Measurements from ENCODE around the gene TMEM254.
A peak's percentile ranks its signal among the peaks of the same experiment; 100 is the strongest.
"Not testable (repeated sequence)": the region's sequence is repeated elsewhere in the genome, so short reads cannot be mapped to it uniquely, and the experiment has no call there.

The TMEM254 gene, protein sequence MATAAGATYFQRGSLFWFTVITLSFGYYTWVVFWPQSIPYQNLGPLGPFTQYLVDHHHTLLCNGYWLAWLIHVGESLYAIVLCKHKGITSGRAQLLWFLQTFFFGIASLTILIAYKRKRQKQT

DNA sequence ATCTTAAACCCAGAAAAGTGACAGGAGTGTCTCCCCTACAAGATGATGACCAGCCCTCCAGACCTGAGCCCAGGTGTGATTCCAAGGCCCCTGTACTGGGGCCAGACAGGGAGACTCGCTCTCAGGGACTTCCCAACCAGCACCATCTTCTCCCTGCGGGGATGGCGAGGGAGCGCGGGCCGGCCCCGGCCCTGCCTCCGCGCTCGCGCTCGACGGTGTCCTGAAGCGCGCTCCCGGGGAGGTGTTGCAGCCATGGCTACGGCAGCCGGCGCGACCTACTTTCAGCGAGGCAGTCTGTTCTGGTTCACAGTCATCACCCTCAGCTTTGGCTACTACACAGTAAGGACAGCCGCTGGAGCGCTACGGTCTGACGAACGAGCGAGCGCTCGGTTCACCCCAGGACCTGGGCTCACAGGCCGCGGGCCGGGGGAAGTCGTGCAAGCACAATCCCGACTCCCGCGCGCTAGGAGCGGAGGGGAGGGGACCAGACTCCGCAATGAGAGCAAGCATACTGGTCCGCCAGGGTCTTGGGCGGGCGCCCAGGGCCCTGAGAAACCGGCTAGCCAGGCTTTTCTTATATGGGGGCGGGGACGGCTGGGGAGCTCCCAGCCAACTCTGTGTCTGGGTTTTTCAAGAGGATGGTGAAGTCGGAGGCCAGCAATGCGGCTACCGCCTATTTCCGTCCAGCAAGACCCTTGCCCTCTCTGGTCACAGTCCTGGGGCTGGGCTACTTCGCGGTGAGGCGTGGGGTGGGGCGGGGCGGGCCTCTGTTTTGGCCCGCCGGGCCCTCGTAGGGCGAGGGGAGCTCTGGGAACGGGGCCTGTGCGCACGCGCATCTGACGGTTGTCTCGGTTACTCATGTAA, at the start of gene TMEM254:
Gene TMEM254 (plus strand): TSS at position 218 of the 864 bp plus-strand sequence. CDS start 35 bp downstream, at position 253.
- peak; percentile 70 to 85 for DNase-seq (ENCODE audit: extremely low read depth in 1 of 2, low read depth in 1 of 2)

DNA sequence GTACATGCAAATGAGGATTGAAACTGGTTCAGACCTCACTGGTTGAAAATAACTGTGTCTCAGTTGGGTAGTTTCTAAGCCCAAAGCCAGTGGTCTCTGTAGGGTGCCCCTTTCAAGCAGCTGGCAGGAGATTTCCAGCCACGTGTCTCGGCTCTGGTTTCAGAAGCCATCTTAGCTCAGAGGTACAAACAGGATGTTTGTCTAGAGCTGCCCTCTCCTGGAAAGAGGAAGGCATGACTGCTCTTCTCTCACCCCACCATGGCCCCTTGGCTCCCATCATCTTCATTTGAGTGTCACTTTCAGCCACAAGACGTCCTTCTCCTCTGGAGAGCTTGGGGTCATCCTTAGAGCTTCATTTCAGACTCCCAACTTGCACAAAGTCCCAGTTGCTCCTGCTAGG, 49.3 kb upstream of the TMEM254 start:
- DNase-seq (ENCODE audit: extremely low read depth in 1 of 2, low read depth in 1 of 2), result not testable (repeated sequence)

DNA sequence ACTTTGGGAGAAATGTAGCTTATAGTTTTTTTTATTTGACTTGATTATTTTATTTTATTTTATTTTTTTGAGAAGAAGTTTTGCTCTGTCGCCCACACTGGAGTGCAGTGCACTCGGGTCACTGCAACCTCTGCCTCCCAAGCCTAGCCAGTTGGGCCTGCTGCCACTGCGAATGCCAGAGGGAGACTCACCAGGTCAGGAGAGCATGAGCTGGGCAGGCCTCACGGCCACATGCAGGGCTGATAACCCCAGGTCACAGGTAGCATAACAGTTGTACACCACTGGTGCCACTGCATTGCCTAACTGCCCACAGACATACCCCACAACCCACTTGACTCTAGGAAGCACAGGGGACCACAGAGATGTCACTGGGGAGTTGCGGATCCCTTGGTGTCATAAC, 48.6 kb upstream of the TMEM254 start:
- not testable (repeated sequence) for DNase-seq (ENCODE audit: extremely low read depth in 1 of 2, low read depth in 1 of 2)

DNA sequence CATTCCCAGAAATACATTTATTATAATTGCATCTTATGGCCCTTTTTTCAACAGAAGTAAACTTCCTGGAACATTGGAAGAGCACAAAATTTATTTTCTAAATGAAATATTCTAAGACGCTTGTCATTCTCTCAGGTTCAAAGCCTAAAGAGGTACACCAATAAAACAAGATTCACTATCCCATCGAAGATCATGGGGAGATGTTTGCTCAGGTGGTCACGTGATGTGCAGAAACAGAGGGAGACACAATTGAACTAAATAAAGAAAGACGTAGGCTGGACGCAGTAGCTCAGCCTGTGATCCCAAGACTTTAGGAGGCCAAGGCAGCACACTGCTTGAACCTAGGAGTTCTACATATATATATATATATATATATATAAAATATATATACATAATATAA, 46.0 kb upstream of the TMEM254 start:
- no peak for DNase-seq (ENCODE audit: extremely low read depth in 1 of 2, low read depth in 1 of 2)

DNA sequence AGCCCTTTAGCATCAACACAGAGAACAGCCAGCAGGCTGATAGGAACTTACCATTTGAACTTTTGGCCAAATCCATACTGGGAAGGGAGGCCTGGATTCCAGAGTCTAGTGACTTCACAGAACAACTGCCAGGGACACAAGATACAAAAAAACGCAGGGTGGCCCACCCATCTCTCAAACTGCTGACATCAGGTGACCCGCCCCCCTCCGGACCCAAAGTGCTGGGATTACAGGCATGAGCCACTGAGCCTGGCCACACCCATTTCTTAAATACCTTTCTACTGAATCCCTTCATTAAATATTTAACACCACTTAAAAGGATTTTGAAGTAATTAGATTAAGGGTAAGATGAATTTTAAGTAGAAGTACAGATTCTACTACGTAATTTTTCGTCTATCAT, 43.7 kb upstream of the TMEM254 start:
- not testable (repeated sequence) for DNase-seq (ENCODE audit: extremely low read depth in 1 of 2, low read depth in 1 of 2)

DNA sequence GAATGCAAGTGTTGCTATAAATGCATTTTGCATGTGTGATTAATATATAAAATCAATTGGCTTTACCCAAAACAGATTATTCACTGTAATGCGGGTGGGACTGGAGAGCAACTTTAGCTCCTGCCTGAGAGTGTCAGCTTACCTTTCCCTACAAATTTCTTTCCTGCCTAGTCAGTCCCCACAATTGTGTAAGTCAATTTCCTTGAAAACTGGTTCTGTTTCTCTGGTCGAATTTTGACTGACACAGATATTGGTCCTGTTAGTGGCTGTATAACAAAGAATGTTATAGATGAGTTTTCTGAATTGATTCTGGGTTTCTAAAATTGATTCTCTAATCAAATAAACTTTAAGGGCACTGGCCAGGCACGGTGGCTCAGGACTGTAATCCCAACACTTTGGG, 43.0 kb upstream of the TMEM254 start:
- not testable (repeated sequence) for DNase-seq (ENCODE audit: extremely low read depth in 1 of 2, low read depth in 1 of 2)

DNA sequence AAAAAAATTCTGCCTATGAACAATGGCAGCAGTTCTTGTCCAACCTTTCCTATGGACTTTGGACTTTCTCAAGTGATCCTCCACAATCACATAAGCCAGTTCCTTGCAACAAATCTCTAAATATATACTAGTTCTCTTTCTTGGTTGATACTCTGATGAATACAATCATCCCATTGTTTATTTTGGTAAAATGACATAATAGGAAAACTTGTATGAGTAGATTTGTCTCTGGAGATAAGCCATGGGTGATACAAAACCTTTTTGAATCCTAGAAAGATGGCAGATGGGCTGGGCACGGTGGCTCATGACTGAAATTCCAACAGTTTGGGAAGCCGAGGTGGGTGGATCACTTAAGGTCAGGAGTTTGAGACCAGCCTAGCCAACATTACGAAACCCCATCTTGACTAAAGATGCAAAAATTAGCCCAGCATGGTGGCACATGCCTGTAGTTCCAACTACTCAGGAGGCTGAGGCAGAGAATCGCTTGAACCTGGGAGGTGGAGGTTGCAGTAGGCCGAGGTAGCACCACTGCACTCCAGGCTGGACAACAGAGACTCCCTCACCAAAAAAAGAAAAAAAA, 41.5 kb upstream of the TMEM254 start:
- not testable (repeated sequence) for DNase-seq (ENCODE audit: extremely low read depth in 1 of 2, low read depth in 1 of 2)

DNA sequence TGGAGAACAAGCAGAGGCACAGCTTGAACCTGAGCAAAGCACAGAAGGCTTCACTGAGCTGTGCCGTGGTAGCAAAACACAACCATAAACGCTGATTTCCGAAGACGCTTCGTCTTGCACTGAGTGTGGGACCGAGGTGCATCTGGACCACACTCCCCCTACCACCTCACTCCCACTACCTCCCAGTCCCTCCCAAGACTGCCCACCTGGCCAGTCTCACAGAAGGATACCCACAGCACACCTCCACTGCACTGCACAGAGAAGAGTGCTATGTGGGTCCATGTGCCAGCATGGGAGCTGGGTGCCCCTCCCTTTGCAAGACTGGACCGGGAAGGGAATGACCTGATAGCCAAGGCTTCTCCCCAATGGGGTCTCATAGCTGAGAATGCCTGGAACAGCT, 40.2 kb upstream of the TMEM254 start:
- DNase-seq (ENCODE audit: extremely low read depth in 1 of 2, low read depth in 1 of 2), result not testable (repeated sequence)

DNA sequence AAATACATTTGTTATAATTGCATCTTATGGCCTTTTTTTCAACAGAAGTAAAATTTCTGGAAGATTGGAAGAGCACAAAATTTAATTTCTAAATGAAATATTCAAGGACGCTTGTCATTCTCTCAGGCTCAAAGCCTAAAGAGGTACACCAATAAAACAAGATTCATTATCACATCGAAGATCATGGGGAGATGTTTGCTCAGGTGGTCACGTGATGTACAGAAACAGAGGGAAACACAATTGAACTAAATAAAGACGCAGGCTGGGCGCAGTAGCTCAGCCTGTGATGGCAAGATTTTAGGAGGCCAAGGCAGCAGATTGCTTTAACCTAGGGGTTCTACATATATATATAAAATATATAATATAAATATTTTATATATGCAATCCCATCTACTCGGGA, 37.3 kb upstream of the TMEM254 start:
- DNase-seq (ENCODE audit: extremely low read depth in 1 of 2, low read depth in 1 of 2), result no peak

DNA sequence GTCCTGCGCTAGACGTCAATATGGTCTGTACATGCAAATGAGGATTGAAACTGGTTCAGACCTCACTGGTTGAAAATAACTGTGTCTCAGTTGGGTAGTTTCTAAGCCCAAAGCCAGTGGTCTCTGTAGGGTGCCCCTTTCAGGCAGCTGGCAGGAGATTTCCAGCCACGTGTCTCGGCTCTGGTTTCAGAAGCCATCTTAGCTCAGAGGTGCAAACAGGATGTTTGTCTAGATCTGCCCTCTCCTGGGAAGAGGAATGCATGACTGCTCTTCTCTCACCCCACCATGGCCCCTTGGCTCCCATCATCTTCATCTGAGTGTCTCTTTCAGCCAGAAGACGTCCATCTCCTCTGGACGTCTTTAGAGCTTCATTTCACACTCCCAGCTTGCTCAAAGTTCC, 33.5 kb upstream of the TMEM254 start:
- DNase-seq (ENCODE audit: extremely low read depth in 1 of 2, low read depth in 1 of 2), result not testable (repeated sequence)

DNA sequence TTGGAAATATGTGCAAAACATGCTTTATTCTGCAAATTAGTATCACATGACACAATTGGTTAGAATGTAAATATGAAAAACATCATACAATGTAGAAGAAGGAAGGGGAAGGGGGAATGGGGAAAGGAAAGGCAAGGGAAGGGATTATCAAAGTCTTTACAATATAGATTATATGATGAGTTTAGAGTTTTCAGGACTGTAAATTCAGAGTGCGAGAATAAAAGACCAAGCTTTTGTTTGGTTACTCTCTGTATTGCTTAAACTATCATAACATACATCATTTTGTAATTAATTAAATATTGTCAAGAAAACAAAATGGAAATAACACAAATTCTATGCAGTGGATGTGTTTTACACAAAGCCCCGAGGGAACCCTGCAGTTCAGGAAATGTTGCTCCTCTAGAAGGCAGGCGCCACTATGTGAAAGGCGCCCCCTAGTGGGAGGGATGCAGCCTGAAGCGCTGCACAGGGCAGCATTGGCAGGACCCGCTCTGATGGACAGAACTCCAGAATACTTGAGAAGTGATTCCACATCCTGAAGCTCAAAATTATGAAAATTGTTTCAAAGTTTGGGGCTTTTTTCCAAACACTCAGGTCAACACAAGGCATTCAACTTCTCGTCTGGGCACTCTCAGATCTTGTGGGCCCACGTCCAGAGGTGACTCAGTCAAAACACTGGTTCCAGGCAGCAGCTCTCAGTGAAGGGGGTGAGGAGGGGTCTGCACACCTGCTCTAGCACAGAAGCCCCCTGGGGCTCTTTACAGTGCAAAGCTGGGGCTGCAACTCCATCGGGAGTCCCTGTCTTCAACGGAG, 31.6 kb upstream of the TMEM254 start:
- DNase-seq (ENCODE audit: extremely low read depth in 1 of 2, low read depth in 1 of 2), result peak; percentile 39 to 45

DNA sequence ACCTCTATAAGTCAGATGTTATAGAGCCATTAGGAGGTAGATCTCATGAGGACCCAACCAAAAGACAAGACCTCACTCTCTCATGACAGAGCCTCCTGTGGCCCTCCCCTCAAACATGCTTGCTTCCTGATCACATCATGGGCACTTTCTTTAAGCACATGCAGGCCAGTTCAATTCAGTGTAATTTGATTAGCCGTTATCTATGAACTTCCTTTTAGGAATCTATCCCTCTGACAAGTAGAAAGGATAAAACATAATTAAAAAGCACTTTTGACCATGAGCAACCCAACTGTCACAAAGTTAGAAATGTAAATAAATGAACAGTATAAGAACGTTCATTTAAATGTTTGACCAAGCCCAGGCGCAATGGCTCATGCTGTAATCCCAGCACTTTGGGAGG, 27.7 kb upstream of the TMEM254 start:
- DNase-seq (ENCODE audit: extremely low read depth in 1 of 2, low read depth in 1 of 2), result no peak

DNA sequence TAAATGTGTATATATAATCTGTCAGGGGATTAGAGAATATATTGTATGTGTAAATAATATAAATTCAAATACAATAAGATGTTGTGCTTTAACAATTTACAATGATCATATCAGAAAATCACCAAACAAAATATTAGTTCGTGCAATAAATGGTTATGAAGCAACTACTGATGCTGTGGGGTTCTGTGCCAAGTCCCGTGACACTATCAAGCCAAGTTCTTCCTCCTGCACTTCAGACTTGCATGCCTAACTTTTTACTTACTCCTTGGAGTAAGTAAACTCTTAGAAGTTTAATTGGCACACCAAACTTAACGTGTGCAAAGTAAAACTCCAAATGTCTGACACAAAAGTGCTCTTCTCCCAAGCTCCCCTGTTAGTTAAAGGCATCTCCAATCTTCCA, 26.5 kb upstream of the TMEM254 start:
- no peak for DNase-seq (ENCODE audit: extremely low read depth in 1 of 2, low read depth in 1 of 2)

DNA sequence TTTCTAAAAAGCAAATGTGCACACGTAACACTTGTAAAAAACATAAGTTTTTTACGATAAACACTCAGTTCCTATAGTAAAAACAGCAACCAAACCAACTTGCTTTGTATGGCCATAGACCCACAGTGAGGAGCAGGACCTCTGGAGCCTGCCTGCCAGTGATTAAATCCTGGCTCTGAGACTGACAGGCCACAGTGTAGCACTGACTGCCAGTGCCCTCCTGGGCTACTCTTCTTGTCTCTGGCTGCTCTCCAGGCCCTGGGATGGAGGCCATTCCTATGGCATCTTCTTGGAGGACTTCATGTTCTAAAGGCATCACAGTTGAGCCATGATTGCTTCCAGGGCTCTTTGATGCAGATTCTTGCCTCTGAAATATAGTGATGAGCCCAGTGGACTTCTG, 22.7 kb upstream of the TMEM254 start:
- no peak for DNase-seq (ENCODE audit: extremely low read depth in 1 of 2, low read depth in 1 of 2)

DNA sequence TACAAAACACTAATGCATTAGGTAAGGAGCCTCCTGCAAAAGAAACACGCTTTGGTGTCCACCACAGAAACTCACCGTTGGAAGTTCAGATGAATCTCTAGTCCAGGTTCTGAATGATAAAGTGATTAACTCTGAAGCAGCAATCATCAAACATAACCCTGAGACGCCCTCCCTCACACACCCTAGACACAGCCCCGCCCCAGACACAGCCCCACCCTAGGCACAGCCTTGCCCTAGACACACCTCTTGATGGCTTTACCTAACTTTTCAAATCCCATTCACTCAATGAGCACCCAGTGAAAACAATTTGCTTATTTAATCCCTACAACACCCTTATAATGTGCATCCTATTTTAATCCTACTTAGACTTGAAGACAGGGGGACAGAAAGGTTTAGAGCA, 21.3 kb upstream of the TMEM254 start:
- no peak for DNase-seq (ENCODE audit: extremely low read depth in 1 of 2, low read depth in 1 of 2)

DNA sequence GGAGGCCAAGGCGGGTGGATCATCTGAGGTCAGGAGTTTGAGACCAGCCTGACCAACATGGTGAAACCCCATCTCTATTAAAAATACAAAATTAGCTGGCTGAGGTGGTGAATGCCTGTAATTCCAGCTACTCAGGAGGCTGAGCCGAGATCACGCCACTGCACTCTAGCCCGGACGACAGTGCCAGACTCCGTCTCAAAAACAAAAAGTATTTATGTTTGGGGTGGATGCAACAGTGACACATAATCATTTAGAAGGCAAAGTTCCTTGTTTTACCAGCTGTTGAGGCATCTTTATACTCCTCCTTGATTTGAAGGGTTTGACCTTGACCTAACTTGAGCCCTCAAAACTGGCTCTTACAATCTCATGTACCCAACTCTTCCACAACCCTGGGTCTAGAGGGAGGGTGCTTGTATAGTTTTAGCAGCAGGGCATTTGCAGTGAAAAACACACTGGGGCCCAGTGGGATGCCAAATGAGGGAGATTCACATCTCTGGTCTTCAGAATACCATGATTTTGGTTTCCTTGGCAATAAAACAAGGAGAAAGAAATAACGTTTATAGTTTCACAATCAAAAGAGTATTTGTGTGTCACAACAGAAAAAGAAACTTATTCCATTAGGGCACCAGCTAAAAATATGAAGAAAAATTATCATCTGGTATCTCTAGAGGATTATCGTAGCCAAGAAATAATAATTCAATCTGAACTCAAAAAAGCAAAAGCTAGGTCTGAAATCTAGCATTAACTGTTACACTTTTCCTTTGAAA, 14.2 kb upstream of the TMEM254 start:
- no peak for DNase-seq (ENCODE audit: extremely low read depth in 1 of 2, low read depth in 1 of 2)

DNA sequence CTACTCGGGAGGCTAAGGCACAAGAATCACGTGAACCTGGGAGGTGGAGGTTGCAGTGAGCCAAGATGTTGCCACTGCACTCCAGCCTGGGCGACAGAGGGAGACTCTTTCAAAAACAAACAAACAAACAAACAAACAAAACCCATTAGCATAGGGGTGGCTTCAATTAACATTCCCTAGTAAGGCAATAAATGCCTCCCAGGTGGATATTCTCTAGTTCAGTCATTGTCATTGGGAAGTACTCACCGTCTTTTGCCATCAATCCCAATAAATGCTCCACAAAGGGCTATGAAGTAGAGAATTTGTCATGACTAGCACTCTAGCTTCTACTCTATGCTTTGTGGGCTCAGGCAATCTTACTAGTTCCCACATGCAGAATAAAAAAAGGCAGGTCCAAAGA, 11.7 kb upstream of the TMEM254 start:
- no peak for DNase-seq (ENCODE audit: extremely low read depth in 1 of 2, low read depth in 1 of 2)

DNA sequence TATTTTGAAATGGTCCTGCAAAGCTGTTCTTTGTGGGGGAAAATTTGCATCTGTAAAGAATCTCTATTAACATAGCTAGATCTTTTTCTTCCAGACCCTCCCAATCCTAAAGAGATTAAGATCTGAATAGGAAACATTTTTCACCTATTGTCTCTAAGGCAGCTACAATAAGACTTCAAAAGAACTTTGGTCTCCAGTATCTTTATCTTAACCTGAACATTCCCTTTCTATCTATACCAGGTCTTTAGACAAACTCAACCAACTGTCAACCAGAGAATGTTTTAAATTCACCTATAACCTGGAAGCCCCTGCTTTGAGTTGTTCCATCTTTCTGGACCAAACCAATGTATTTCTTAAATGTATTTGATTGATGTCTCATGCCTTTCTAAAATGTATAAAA, 10.6 kb upstream of the TMEM254 start:
- DNase-seq (ENCODE audit: extremely low read depth in 1 of 2, low read depth in 1 of 2), result not testable (repeated sequence)

DNA sequence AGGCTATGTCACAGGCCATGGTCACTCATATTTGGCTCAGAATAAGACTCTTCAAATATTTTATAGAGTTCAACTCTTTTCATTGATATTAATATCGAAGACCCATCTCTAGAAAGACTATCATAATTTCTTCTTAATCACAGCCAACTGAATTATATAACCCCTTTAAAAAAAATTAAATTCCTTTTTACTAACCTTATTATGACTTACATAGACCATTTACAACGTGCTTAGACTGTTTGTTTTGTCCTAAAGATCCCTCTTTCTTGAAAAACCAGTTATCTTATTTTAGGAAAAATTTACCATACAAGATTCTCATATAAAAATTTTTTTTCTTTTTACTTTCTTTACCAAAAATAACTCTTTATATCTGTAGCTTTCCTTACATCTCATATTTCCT, 10.2 kb upstream of the TMEM254 start:
- no peak for DNase-seq (ENCODE audit: extremely low read depth in 1 of 2, low read depth in 1 of 2)

DNA sequence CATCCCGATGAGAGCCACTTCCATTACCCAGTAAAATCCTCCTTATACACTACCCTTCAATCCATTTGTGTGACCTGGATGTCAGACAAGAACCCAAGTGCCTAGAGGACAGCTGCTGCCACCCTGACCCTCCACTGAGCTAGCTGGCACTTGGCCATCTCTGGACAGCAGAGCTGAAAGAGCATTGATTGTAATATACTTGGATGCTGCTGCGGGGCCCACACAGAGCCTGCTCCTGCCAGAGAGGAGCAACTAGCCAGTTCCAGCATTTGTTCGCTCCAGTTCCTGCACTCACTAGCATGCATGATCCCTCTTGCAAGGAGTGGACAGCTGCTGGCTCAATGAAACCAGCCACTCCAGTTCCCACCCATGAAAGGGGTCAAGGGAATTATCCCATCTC, 8.4 kb upstream of the TMEM254 start:
- DNase-seq (ENCODE audit: extremely low read depth in 1 of 2, low read depth in 1 of 2), result no peak

DNA sequence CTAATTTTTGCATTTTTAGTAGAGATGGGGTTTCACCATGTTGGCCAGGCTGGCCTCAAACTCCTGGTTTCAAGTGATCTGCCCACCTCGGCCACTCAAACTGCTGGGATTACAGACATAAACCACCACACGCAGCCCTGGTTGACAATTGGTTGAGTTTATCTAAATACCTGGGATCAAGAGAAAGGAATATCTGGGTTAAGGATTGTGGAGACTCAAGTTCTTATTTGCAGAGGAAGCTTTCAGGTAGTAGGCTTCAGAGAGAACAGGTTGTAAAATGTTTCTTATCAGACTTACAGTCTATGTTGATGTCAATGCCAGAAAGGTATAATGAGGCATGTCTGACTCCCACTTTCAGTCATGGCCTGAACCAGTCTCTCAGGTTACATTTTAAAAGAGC, 5.9 kb upstream of the TMEM254 start:
- no peak for DNase-seq (ENCODE audit: extremely low read depth in 1 of 2, low read depth in 1 of 2)
